ENCODE data around the gene COL5A3.

Gene COL5A3

GRCh38 chr19:10001899-10002298, 8.4 kb downstream of the COL5A3 start:
- Histone ChIP-seq H3K9ac (ENCODE audit: low read length) (no peak overlapping the region), H3K36me3 (ENCODE audit: low read length) (no peaks in the 10 kb centered on the region), H3K4me3 (ENCODE audit: insufficient read depth, low read length, poor library complexity, severe bottlenecking) (no peak overlapping the region), H3K79me2 (ENCODE audit: insufficient read depth, low read length) (no peaks in the 10 kb centered on the region), H3K9me3 (ENCODE audit: insufficient read depth, low read length) (no peaks in the 10 kb centered on the region), H4K20me1 (ENCODE audit: low read depth, low read length) (no peaks in the 10 kb centered on the region), H3K27ac (ENCODE audit: low read depth, low read length) (no peak overlapping the region), H2AFZ (ENCODE audit: low read depth, low read length, severe bottlenecking) (no peak overlapping the region), H3K27me3 (ENCODE audit: low read length) (no peaks in the 10 kb centered on the region; the same call in 1 of the 2 replicates), H3F3A (ENCODE audit: insufficient read depth) (no peaks in the 10 kb centered on the region), H3K9me2 (replicated peaks; ENCODE audit: insufficient read depth, low read length) (no peaks in the 10 kb centered on the region), H3K4me2 (ENCODE audit: low read depth, low read length, poor library complexity, severe bottlenecking) (no peak overlapping the region)
- TF ChIP-seq EZH2phosphoT487 (conservative IDR thresholded peaks at IDR 0.05; ENCODE audit: low read length) (no peak), CTCF (IDR thresholded peaks at IDR 0.05; ENCODE audit: insufficient read depth, low read length, poor library complexity, severe bottlenecking) (peak; percentile 23)

- H3K4me3 ChIP-seq (ENCODE audit: insufficient read depth, low read length, poor library complexity, severe bottlenecking) = no peak overlapping the region
Measured at GRCh38 chr19:10000171-10000826, 10.0 kb downstream of the COL5A3 start.

GRCh38 chr19:9996541-9996940, 13.8 kb downstream of the COL5A3 start:
- Histone ChIP-seq H3K27ac (ENCODE audit: low read depth, low read length) (no peak overlapping the region), H2AFZ (ENCODE audit: low read depth, low read length, severe bottlenecking) (no peak overlapping the region), H4K20me1 (ENCODE audit: low read depth, low read length) (no peaks in the 10 kb centered on the region), H3K9me2 (replicated peaks; ENCODE audit: insufficient read depth, low read length) (no peaks in the 10 kb centered on the region), H3K27me3 (ENCODE audit: low read length) (no peaks in the 10 kb centered on the region; the same call in 1 of the 2 replicates), H3K36me3 (ENCODE audit: low read length) (no peaks in the 10 kb centered on the region), H3K9me3 (ENCODE audit: insufficient read depth, low read length) (no peaks in the 10 kb centered on the region), H3K79me2 (ENCODE audit: insufficient read depth, low read length) (no peaks in the 10 kb centered on the region), H3K4me2 (ENCODE audit: low read depth, low read length, poor library complexity, severe bottlenecking) (no peak overlapping the region), H3F3A (ENCODE audit: insufficient read depth) (no peaks in the 10 kb centered on the region), H3K9ac (ENCODE audit: low read length) (no peak overlapping the region), H3K4me3 (ENCODE audit: insufficient read depth, low read length, poor library complexity, severe bottlenecking) (no peak overlapping the region)
- no peak for TF ChIP-seq CTCF (IDR thresholded peaks at IDR 0.05; ENCODE audit: insufficient read depth, low read length, poor library complexity, severe bottlenecking)
- no peak for TF ChIP-seq EZH2phosphoT487 (conservative IDR thresholded peaks at IDR 0.05; ENCODE audit: low read length)

More at GRCh38 chr19:10000171-10000826, 10.0 kb downstream of the COL5A3 start:
- no peak overlapping the region for H3K9ac ChIP-seq (ENCODE audit: low read length)
- H4K20me1 ChIP-seq (ENCODE audit: low read depth, low read length) = no peaks in the 10 kb centered on the region
- no peaks in the 10 kb centered on the region for H3K9me3 ChIP-seq (ENCODE audit: insufficient read depth, low read length)
- H3F3A ChIP-seq (ENCODE audit: insufficient read depth) = no peaks in the 10 kb centered on the region
- H3K79me2 ChIP-seq (ENCODE audit: insufficient read depth, low read length) = no peaks in the 10 kb centered on the region
- no peak overlapping the region for H3K4me2 ChIP-seq (ENCODE audit: low read depth, low read length, poor library complexity, severe bottlenecking)
- TF ChIP-seq EZH2phosphoT487 (conservative IDR thresholded peaks at IDR 0.05; ENCODE audit: low read length) (no peak), CTCF (IDR thresholded peaks at IDR 0.05; ENCODE audit: insufficient read depth, low read length, poor library complexity, severe bottlenecking) (peak; percentile 82)
- no peaks in the 10 kb centered on the region; the same call in 1 of the 2 replicates for H3K27me3 ChIP-seq (ENCODE audit: low read length)
- H3K36me3 ChIP-seq (ENCODE audit: low read length) = no peaks in the 10 kb centered on the region
- no peak overlapping the region for H2AFZ ChIP-seq (ENCODE audit: low read depth, low read length, severe bottlenecking)
- H3K27ac ChIP-seq (ENCODE audit: low read depth, low read length) = no peak overlapping the region
- H3K9me2 ChIP-seq (replicated peaks; ENCODE audit: insufficient read depth, low read length) = no peaks in the 10 kb centered on the region

Data from SU-DHL-6 (cell line).